HEK293 (cell line): ENCODE measurements around the gene FDX1.

ENCODE experiments used
- BCL11A ChIP-seq: fragments of 450-650 bp; formaldehyde crosslinking; IDR thresholded peaks from 2 replicates; pipeline ENCODE4 v1.5.1; 2016; ENCODE audit warnings: low read depth, missing biosample characterization, missing genetic modification characterization
- GLIS1 ChIP-seq: fragments of 450-650 bp; formaldehyde crosslinking; IDR thresholded peaks from 2 replicates; pipeline ENCODE4 v1.5.1; 2016; ENCODE audit warnings: missing biosample characterization, missing genetic modification characterization
- KLF1 ChIP-seq: fragments of 450-650 bp; formaldehyde crosslinking; IDR thresholded peaks from 2 replicates; pipeline ENCODE4 v1.5.1; 2016; ENCODE audit warnings: missing biosample characterization, missing genetic modification characterization
- KLF8 ChIP-seq: fragments of 450-650 bp; formaldehyde crosslinking; IDR thresholded peaks from 2 replicates; pipeline ENCODE4 v1.5.1; 2016; ENCODE audit warnings: missing biosample characterization, missing genetic modification characterization
- KLF9 ChIP-seq: fragments of 450-650 bp; formaldehyde crosslinking; IDR thresholded peaks from 2 replicates; pipeline ENCODE4 v1.5.1; 2016; ENCODE audit warnings: missing biosample characterization, missing genetic modification characterization, low read depth
- MYNN ChIP-seq: fragments of 450-650 bp; formaldehyde crosslinking; IDR thresholded peaks from 2 replicates; pipeline ENCODE4 v1.5.1; 2016; ENCODE audit warnings: missing biosample characterization, missing genetic modification characterization, borderline replicate concordance
- SP3 ChIP-seq: fragments of 450-650 bp; formaldehyde crosslinking; IDR thresholded peaks from 2 replicates; pipeline ENCODE4 v1.5.1; 2016; ENCODE audit warnings: missing biosample characterization, missing genetic modification characterization
- YY1 ChIP-seq: fragments of 450-650 bp; formaldehyde crosslinking; IDR thresholded peaks from 2 replicates; pipeline ENCODE4 v1.5.1; 2018; ENCODE audit warnings: missing biosample characterization, missing genetic modification characterization
- ZBTB1 ChIP-seq: fragments of 450-650 bp; formaldehyde crosslinking; IDR thresholded peaks from 2 replicates; pipeline ENCODE4 v1.5.1; 2016; ENCODE audit warnings: missing biosample characterization, missing genetic modification characterization
- ZBTB20 ChIP-seq: fragments of 450-650 bp; formaldehyde crosslinking; IDR thresholded peaks from 2 replicates; pipeline ENCODE4 v1.5.1; 2016; ENCODE audit warnings: missing biosample characterization, missing genetic modification characterization
- ZEB2 ChIP-seq: fragments of 450-650 bp; formaldehyde crosslinking; IDR thresholded peaks from 2 replicates; pipeline ENCODE4 v1.5.1; 2016; ENCODE audit warnings: missing biosample characterization, missing genetic modification characterization
- ZNF121 ChIP-seq: fragments of 450-650 bp; formaldehyde crosslinking; IDR thresholded peaks from 2 replicates; pipeline ENCODE4 v1.5.1; 2016; ENCODE audit warnings: missing biosample characterization, missing genetic modification characterization
- ZNF521 ChIP-seq: fragments of 450-650 bp; formaldehyde crosslinking; IDR thresholded peaks from 2 replicates; pipeline ENCODE4 v1.5.1; 2017; ENCODE audit warnings: missing biosample characterization, mild to moderate bottlenecking, missing genetic modification characterization
- ZNF561 ChIP-seq: fragments of 450-650 bp; IDR thresholded peaks from 2 replicates; pipeline ENCODE4 v1.5.1; 2018; ENCODE audit warnings: missing biosample characterization, missing genetic modification characterization, borderline replicate concordance
- ZNF585B ChIP-seq: fragments of 450-650 bp; formaldehyde crosslinking; IDR thresholded peaks from 2 replicates; pipeline ENCODE4 v1.5.1; 2016; ENCODE audit warnings: missing biosample characterization, missing genetic modification characterization
- ZNF777 ChIP-seq: fragments of 450-650 bp; formaldehyde crosslinking; IDR thresholded peaks from 2 replicates; pipeline ENCODE4 v1.5.1; 2017; ENCODE audit warnings: missing biosample characterization, missing genetic modification characterization, borderline replicate concordance
- ZXDB ChIP-seq: fragments of 450-650 bp; formaldehyde crosslinking; IDR thresholded peaks from 2 replicates; pipeline ENCODE4 v1.5.1; 2016; ENCODE audit warnings: missing biosample characterization, missing genetic modification characterization
- TF ChIP-seq, protein P1 (sequence below): fragments of 450-650 bp; formaldehyde crosslinking; IDR thresholded peaks from 2 replicates; pipeline ENCODE4 v1.5.1; 2016; ENCODE audit warnings: missing biosample characterization, missing genetic modification characterization
- TF ChIP-seq, protein P2 (sequence below): fragments of 450-650 bp; formaldehyde crosslinking; IDR thresholded peaks from 2 replicates; pipeline ENCODE4 v1.5.1; 2016; ENCODE audit warnings: missing biosample characterization, missing genetic modification characterization
- TF ChIP-seq, protein P3 (sequence below): fragments of 450-650 bp; formaldehyde crosslinking; IDR thresholded peaks from 2 replicates; pipeline ENCODE4 v1.5.1; 2016; ENCODE audit warnings: missing biosample characterization, missing genetic modification characterization
- TF ChIP-seq, protein P4 (sequence below): IDR thresholded peaks from 2 replicates; pipeline ENCODE4 v1.6.1; 2011; ENCODE audit warnings: mild to moderate bottlenecking, low read depth, low read length, borderline replicate concordance
- TF ChIP-seq, protein P5 (sequence below): fragments of 450-650 bp; formaldehyde crosslinking; IDR thresholded peaks from 2 replicates; pipeline ENCODE4 v1.5.1; 2017; ENCODE audit warnings: missing biosample characterization, missing genetic modification characterization
- TF ChIP-seq, protein P6 (sequence below): fragments of 450-650 bp; formaldehyde crosslinking; IDR thresholded peaks from 2 replicates; pipeline ENCODE4 v1.5.1; 2016; ENCODE audit warnings: missing biosample characterization, missing genetic modification characterization
- TF ChIP-seq, protein P7 (sequence below): fragments of 450-650 bp; formaldehyde crosslinking; optimal IDR thresholded peaks from 2 replicates; pipeline ENCODE3; 2016; ENCODE audit warnings: missing biosample characterization, mild to moderate bottlenecking, missing genetic modification characterization

The FDX1 gene

DNA sequence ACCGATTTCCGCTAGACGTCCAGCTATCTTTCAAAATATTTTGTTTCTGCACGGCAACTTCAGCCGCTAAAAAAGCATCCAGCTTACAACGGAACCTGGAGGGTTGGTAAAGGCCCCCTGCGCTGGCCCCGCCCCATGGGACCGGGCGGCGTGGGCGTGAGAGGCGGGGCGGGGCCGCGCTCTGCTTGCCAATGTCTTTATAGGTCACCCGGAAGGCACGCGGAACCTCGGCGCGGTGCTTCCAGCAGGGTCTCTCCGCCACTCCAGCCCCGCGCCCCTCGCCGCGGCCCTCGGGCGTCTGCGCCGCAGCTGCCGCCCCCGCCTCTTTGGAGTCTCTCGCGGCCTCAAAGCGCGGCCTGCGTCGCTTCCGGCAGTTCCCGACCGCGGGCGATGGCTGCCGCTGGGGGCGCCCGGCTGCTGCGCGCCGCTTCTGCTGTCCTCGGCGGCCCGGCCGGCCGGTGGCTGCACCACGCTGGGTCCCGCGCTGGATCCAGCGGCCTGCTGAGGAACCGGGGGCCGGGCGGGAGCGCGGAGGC lies at the start of gene FDX1 (continued):
- TF ChIP-seq ZNF561 (tag by site-specific recombination): peak; percentile 30; the same call in 1 of the 2 replicates
- TF ChIP-seq ZBTB20: no peak
- TF ChIP-seq, protein P1, sequence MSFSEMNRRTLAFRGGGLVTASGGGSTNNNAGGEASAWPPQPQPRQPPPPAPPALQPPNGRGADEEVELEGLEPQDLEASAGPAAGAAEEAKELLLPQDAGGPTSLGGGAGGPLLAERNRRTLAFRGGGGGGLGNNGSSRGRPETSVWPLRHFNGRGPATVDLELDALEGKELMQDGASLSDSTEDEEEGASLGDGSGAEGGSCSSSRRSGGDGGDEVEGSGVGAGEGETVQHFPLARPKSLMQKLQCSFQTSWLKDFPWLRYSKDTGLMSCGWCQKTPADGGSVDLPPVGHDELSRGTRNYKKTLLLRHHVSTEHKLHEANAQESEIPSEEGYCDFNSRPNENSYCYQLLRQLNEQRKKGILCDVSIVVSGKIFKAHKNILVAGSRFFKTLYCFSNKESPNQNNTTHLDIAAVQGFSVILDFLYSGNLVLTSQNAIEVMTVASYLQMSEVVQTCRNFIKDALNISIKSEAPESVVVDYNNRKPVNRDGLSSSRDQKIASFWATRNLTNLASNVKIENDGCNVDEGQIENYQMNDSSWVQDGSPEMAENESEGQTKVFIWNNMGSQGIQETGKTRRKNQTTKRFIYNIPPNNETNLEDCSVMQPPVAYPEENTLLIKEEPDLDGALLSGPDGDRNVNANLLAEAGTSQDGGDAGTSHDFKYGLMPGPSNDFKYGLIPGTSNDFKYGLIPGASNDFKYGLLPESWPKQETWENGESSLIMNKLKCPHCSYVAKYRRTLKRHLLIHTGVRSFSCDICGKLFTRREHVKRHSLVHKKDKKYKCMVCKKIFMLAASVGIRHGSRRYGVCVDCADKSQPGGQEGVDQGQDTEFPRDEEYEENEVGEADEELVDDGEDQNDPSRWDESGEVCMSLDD (tag by site-specific recombination): no peak
- TF ChIP-seq, protein P2, sequence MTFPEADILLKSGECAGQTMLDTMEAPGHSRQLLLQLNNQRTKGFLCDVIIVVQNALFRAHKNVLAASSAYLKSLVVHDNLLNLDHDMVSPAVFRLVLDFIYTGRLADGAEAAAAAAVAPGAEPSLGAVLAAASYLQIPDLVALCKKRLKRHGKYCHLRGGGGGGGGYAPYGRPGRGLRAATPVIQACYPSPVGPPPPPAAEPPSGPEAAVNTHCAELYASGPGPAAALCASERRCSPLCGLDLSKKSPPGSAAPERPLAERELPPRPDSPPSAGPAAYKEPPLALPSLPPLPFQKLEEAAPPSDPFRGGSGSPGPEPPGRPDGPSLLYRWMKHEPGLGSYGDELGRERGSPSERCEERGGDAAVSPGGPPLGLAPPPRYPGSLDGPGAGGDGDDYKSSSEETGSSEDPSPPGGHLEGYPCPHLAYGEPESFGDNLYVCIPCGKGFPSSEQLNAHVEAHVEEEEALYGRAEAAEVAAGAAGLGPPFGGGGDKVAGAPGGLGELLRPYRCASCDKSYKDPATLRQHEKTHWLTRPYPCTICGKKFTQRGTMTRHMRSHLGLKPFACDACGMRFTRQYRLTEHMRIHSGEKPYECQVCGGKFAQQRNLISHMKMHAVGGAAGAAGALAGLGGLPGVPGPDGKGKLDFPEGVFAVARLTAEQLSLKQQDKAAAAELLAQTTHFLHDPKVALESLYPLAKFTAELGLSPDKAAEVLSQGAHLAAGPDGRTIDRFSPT (tag by site-specific recombination): peak; percentile 35; the same call in 1 of the 2 replicates
- TF ChIP-seq ZNF521 (tag by site-specific recombination): no peak
- TF ChIP-seq, protein P3, sequence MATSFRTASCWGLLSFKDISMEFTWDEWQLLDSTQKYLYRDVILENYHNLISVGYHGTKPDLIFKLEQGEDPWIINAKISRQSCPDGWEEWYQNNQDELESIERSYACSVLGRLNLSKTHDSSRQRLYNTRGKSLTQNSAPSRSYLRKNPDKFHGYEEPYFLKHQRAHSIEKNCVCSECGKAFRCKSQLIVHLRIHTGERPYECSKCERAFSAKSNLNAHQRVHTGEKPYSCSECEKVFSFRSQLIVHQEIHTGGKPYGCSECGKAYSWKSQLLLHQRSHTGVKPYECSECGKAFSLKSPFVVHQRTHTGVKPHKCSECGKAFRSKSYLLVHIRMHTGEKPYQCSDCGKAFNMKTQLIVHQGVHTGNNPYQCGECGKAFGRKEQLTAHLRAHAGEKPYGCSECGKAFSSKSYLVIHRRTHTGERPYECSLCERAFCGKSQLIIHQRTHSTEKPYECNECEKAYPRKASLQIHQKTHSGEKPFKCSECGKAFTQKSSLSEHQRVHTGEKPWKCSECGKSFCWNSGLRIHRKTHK (tag by site-specific recombination): no peak
- TF ChIP-seq, protein P4, sequence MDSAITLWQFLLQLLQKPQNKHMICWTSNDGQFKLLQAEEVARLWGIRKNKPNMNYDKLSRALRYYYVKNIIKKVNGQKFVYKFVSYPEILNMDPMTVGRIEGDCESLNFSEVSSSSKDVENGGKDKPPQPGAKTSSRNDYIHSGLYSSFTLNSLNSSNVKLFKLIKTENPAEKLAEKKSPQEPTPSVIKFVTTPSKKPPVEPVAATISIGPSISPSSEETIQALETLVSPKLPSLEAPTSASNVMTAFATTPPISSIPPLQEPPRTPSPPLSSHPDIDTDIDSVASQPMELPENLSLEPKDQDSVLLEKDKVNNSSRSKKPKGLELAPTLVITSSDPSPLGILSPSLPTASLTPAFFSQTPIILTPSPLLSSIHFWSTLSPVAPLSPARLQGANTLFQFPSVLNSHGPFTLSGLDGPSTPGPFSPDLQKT: peak; percentile 35; the same call in 1 of the 2 replicates
- TF ChIP-seq KLF1 (tag by site-specific recombination): peak; percentile 34; the same call in 1 of the 2 replicates
- TF ChIP-seq ZXDB (tag by site-specific recombination): no peak
- TF ChIP-seq ZEB2 (tag by site-specific recombination): peak; percentile 63
- TF ChIP-seq, protein P5, sequence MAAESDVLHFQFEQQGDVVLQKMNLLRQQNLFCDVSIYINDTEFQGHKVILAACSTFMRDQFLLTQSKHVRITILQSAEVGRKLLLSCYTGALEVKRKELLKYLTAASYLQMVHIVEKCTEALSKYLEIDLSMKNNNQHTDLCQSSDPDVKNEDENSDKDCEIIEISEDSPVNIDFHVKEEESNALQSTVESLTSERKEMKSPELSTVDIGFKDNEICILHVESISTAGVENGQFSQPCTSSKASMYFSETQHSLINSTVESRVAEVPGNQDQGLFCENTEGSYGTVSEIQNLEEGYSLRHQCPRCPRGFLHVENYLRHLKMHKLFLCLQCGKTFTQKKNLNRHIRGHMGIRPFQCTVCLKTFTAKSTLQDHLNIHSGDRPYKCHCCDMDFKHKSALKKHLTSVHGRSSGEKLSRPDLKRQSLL (tag by site-specific recombination): no peak
- TF ChIP-seq MYNN: no peak
- peak; percentile 69; the same call in 1 of the 2 replicates for TF ChIP-seq KLF8 (tag by site-specific recombination)
- TF ChIP-seq ZBTB1 (tag by site-specific recombination): no peak
- no peak for TF ChIP-seq ZNF777
- TF ChIP-seq, protein P6, sequence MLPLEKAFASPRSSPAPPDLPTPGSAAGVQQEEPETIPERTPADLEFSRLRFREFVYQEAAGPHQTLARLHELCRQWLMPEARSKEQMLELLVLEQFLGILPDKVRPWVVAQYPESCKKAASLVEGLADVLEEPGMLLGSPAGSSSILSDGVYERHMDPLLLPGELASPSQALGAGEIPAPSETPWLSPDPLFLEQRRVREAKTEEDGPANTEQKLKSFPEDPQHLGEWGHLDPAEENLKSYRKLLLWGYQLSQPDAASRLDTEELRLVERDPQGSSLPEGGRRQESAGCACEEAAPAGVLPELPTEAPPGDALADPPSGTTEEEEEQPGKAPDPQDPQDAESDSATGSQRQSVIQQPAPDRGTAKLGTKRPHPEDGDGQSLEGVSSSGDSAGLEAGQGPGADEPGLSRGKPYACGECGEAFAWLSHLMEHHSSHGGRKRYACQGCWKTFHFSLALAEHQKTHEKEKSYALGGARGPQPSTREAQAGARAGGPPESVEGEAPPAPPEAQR: no peak
- TF ChIP-seq YY1: no peak
- TF ChIP-seq, protein P7, sequence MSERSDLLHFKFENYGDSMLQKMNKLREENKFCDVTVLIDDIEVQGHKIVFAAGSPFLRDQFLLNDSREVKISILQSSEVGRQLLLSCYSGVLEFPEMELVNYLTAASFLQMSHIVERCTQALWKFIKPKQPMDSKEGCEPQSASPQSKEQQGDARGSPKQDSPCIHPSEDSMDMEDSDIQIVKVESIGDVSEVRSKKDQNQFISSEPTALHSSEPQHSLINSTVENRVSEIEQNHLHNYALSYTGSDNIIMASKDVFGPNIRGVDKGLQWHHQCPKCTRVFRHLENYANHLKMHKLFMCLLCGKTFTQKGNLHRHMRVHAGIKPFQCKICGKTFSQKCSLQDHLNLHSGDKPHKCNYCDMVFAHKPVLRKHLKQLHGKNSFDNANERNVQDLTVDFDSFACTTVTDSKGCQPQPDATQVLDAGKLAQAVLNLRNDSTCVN (tag by site-specific recombination): peak; percentile 78
- no peak for TF ChIP-seq ZNF585B (tag by site-specific recombination)
- TF ChIP-seq GLIS1: peak; percentile 54; the same call in 1 of the 2 replicates
- TF ChIP-seq ZNF121: no peak
- no peak for TF ChIP-seq BCL11A (tag by site-specific recombination)
- peak; percentile 84 for TF ChIP-seq KLF9 (tag by site-specific recombination)
- peak; percentile 73 for TF ChIP-seq SP3 (tag by site-specific recombination)
